Activated gamma-delta T cell treated with Interleukin-2 at 50 U/mL for 16 hours (primary cell): ENCODE results near the gene CLTC.

Source experiments
- DNase-seq: peaks from one replicate; pipeline ENCODE4 v3.0.0-alpha.2; 2020

Gene CLTC

DNA sequence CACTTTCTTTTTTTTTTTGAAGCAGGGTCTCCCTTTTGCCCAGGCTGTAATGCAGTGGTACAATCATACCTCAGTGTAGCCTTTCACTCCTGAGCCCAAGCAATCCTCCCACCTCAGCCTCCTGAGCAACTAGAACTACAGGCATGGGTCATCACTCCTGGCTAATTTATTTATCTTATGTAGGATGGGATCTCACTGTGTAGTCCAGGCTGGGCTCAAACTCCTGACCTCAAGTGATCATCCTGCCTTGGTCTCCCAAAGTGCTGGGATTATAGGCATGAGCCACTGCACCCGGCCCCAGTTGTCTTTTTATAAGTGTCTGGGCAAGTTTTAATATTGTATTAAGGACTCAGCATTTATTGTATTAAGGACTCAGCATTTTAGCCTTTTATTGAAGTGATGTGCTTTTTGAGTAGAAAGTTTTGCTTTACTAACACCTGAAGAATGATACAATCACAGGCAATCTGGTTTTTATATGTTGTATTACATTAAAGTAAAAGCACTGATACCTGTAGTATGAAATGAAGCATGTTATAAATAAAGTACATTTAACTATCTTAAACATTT is 110.7 kb downstream of the CLTC start:
- no peak for DNase-seq

DNA sequence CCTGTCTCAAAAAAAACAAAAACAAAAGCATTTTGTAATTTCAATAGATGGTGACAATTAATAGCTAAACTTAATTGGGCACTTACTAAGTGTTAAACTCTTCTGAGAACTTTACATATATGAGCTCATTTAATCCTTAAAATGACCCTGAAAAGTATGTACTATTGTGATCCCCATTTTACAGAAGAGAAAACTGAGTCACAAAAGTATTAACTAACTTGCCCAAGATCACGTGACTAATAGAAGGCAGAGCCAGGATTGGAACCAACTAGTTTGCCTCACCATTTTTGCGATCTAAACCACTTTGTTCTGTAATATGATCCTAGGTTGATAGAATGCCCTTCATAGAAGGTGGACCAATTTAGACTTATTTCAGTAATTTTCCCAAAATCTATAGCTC is 114.0 kb downstream of the CLTC start:
- DNase-seq: no peak

DNA sequence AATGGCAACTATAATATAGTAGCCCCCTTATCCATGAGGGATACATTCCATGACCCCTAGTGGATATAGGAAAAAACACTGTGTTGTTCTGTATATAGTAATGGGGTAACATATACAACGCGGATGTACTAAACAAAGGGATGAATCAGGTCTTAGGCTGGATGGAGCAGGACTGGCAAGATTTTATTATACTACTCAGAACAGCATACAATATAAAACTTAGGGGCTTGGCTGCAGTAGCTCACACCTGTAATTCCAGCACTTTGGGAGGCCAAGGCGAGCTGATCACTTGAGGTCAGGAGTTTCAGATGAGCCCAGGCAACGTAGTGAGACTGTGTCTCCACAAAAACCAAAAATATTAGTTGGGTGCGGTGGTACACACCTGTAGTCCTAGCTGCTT is 114.5 kb downstream of the CLTC start:
- DNase-seq: no peak

DNA sequence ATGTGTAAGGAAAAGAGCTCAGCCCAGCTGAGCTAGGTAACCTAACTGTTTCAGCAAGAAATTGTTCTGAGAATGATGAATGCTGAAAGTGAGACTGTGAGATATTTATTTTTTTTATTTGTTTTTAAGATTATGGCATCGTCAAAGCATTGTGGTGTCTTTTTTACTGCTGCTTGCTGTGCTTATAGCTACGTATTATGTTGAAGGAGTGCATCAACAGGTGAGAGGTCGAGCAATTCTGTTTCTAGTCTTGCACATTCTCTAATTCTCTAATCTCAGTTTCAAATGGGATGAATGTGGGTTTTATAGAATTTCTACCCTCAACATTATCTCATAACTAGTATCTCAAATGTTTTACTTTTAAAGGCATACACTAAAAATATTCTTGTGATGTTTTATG is 117.6 kb downstream of the CLTC start:
- DNase-seq: no peak

DNA sequence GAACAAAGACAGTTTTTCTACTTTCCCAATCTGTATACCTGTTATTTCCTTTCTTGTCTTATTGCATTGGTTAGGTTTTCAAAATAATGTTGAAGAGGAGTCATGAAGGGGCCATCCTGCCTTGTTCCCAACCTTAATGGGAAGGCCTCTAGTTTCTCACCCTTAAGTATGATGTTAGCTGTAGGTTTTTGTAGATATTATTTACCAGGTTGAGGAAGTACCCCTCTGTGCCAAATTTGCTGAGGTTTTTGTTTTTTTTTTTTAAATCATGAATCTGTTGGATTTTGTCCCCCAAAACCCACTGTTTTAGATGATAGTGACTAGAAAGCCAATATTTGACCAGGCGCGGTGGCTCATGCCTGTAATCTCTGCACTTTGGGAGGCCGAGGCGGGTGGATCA is 124.1 kb downstream of the CLTC start:
- DNase-seq: no peak

DNA sequence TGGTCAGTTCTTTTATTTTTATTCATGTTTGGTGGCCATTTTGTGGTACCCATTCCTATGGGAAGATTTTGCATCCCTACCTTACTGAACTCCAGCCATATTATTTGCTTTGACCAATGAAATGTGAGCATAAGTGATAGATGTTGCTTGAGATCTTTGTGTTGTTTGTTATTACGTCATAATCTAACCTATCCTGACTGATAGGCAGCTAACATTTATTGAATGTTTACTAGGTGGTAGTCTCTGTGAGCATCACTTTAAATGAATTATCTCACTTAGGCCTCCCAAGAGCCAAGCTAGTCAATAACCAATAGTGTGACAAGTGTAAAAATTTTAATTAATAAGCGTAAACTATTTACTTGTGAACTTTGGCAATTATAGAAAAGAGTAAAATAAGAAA is 125.3 kb downstream of the CLTC start:
- no peak for DNase-seq
